Activated CD4-positive, alpha-beta T cell treated with anti-CD3 and anti-CD28 coated beads, Interleukin-2, amount 50 U/mL, for 24 hours (primary cell): Measurements from ENCODE around the gene ARL4C.
A peak's percentile ranks its signal among the peaks of the same experiment; 100 is the strongest.

ENCODE experiments used
- DNase-seq, 2 donors: peaks; one replicate each; pipeline ENCODE4 v3.0.0-alpha.2; 2020; ENCODE audit warnings: low read depth in 1 of 2, low spot score in 1 of 2

Gene ARL4C

GRCh38 chr2:234500394-234501006 is 3.6 kb upstream of the ARL4C start:
- DNase-seq, result peak; percentile 54 to 78

- DNase-seq, result no peak
Measured at GRCh38 chr2:234497594-234498235, 834 bp upstream of the ARL4C start.

- no peak for DNase-seq
Measured at GRCh38 chr2:234496055-234496834, 636 bp downstream of the ARL4C start.

- DNase-seq, result no peak
Measured at GRCh38 chr2:234495251-234496054, 1.4 kb downstream of the ARL4C start.

GRCh38 chr2:234494361-234495250 is 2.3 kb downstream of the ARL4C start:
- DNase-seq, result no peak

- DNase-seq, result no peak
Measured at GRCh38 chr2:234493796-234494195, 3.1 kb downstream of the ARL4C start.

GRCh38 chr2:234492717-234493485 is 4.0 kb downstream of the ARL4C start:
- no peak for DNase-seq

- no peak for DNase-seq
Measured at GRCh38 chr2:234491897-234492296, 5.0 kb downstream of the ARL4C start.

- no peak for DNase-seq
Measured at GRCh38 chr2:234491281-234491680, 5.6 kb downstream of the ARL4C start.

- no peak for DNase-seq
Measured at GRCh38 chr2:234490271-234491091, 6.4 kb downstream of the ARL4C start.

GRCh38 chr2:234488913-234489451 is 7.9 kb downstream of the ARL4C start:
- DNase-seq, result peak in 1 of 2 donors; percentile 66

GRCh38 chr2:234488486-234488885 is 8.4 kb downstream of the ARL4C start:
- DNase-seq, result no peak

- no peak for DNase-seq
Measured at GRCh38 chr2:234487356-234487755, 9.5 kb downstream of the ARL4C start.

GRCh38 chr2:234483568-234484251 is 13.2 kb downstream of the ARL4C start:
- peak in 1 of 2 donors; percentile 32 for DNase-seq

GRCh38 chr2:234481301-234481700 is 15.6 kb downstream of the ARL4C start:
- no peak for DNase-seq

- no peak for DNase-seq
Measured at GRCh38 chr2:234480337-234480736, 16.5 kb downstream of the ARL4C start.

- DNase-seq, result no peak
Measured at GRCh38 chr2:234479465-234479864, 17.4 kb downstream of the ARL4C start.
